Measurements from ENCODE around the gene PRKAR2B. TPM values are rescaled to one million over a fixed set of nuclear protein-coding genes. Genes with fewer than 3 reads are reported as not detected.
"Not testable (repeated sequence)": the region's sequence is repeated elsewhere in the genome, so short reads cannot be mapped to it uniquely, and the experiment has no call there.

Gene PRKAR2B
- total and polyA plus RNA-seq, 2 donors (not counting 1 experiment from before 2014, with no cell fraction given): 0.07 to 0.81 TPM

DNA sequence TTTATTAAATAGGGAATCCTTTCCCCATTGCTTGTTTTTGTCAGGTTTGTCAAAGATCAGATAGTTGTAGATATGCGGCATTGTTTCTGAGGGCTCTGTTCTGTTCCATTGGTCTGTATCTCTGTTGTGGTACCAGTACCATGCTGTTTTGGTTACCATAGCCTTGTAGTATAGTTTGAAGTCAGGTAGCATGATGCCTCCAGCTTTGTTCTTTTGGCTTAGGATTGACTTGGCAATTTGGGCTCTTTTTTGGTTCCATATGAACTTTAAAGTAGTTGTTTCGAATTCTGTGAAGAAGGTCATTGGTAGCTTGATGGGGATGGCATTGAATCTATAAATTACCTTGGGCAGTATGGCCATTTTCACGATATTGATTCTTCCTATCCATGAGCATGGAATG, 11.6 kb downstream of the PRKAR2B start:
- H3K27me3 ChIP-seq (replicated peaks in 1 of 4; ENCODE audit: control extremely low read depth in 1 of 4, control insufficient read depth in 3 of 4, insufficient read depth in 4 of 4, low read length in 3 of 4); DNase-seq; CTCF ChIA-PET; H3K4me3 ChIP-seq (ENCODE audit: control extremely low read depth in 1 of 5, extremely low read depth in 1 of 5, insufficient read depth in 1 of 5, low read depth in 2 of 5, low read length in 4 of 5); H3K27me3 Mint-ChIP-seq; H3K4me2 ChIP-seq (replicated peaks; ENCODE audit: low read depth, low read length, poor library complexity, severe bottlenecking); POLR2A ChIA-PET; ATAC-seq (ENCODE audit: low read depth); H3K27ac Mint-ChIP-seq; H3K9me3 Mint-ChIP-seq (ENCODE audit: insufficient read depth); H3K4me3 Mint-ChIP-seq; H2AFZ ChIP-seq (ENCODE audit: insufficient read depth, low read depth, low read length, poor library complexity, severe bottlenecking); H3K4me1 Mint-ChIP-seq; intact Hi-C loops (cut with micrococcal nuclease); H4K20me1 ChIP-seq (ENCODE audit: control insufficient read depth, insufficient read depth, low read length, poor library complexity, severe bottlenecking); H3K9me3 ChIP-seq (ENCODE audit: control extremely low read depth in 1 of 3, control insufficient read depth in 2 of 3, insufficient read depth in 1 of 3, low read length in 2 of 3); H3K27ac ChIP-seq (ENCODE audit: low read length in 2 of 2); H3K79me2 ChIP-seq (ENCODE audit: control insufficient read depth, insufficient read depth, low read length); H3K4me1 ChIP-seq (ENCODE audit: control insufficient read depth in 2 of 2, insufficient read depth in 2 of 2, low read length in 2 of 2); H3K9ac ChIP-seq (ENCODE audit: low read length); H3K36me3 ChIP-seq (replicated peaks in 1 of 2; ENCODE audit: control extremely low read depth in 1 of 2, control insufficient read depth in 1 of 2, extremely low read depth in 1 of 2, insufficient read depth in 2 of 2, low read length in 1 of 2): not testable (repeated sequence)
- 100% methylated on average over 1 of the region's 3 CpGs for WGBS (ENCODE audit: insufficient coverage)

DNA sequence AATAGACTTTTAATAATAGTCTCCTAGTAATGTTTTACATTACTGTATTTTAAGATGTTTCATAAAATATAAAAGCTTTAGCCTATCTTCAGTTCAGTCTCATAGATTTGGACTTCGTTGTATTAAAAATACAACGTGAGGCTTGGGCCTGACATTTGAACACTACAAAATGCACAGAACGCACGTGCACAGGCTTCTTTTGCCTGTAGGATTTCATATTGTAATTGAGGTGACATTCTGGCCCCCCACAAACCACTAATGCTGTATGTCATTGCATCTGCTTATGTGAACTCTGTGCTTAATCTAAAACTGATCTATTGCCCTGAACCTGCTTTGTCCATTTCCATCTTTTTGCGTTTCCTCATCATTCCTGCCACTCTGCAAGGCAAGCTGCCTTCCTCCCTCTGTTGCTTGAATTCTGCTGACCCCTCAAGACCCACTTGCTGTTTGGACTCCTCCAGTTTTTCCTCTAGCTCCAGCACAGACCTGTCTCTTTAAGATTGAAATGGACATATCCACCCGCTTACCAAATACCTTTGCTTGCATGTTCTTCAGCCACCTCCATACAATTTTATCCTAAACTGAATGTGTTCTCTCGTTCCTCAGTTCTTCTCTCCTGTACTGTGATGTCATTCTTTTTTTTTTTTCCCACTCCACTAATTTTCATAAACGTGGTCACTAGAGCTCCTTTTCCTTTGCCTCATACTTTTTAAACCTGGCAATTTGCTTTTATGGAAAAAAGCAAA, 12.4 kb downstream of the PRKAR2B start:
- H3K27ac Mint-ChIP-seq: no peak overlapping the region
- H3K27me3 Mint-ChIP-seq: peaks cover 7% of the 10 kb centered on the region
- Histone ChIP-seq H3K4me2 (replicated peaks; ENCODE audit: low read depth, low read length, poor library complexity, severe bottlenecking) (no peak overlapping the region), H3K4me1 (ENCODE audit: control insufficient read depth in 2 of 2, insufficient read depth in 2 of 2, low read length in 2 of 2) (no peaks in the 10 kb centered on the region), H2AFZ (ENCODE audit: insufficient read depth, low read depth, low read length, poor library complexity, severe bottlenecking) (no peak overlapping the region), H4K20me1 (ENCODE audit: control insufficient read depth, insufficient read depth, low read length, poor library complexity, severe bottlenecking) (no peaks in the 10 kb centered on the region), H3K79me2 (ENCODE audit: control insufficient read depth, insufficient read depth, low read length) (no peaks in the 10 kb centered on the region), H3K9ac (ENCODE audit: low read length) (no peak overlapping the region), H3K27ac (ENCODE audit: low read length in 2 of 2) (no peak overlapping the region), H3K36me3 (replicated peaks in 1 of 2; ENCODE audit: control extremely low read depth in 1 of 2, control insufficient read depth in 1 of 2, extremely low read depth in 1 of 2, insufficient read depth in 2 of 2, low read length in 1 of 2) (no peaks in the 10 kb centered on the region), H3K27me3 (replicated peaks in 1 of 4; ENCODE audit: control extremely low read depth in 1 of 4, control insufficient read depth in 3 of 4, insufficient read depth in 4 of 4, low read length in 3 of 4) (no peaks in the 10 kb centered on the region), H3K9me3 (ENCODE audit: control extremely low read depth in 1 of 3, control insufficient read depth in 2 of 3, insufficient read depth in 1 of 3, low read length in 2 of 3) (no peaks in the 10 kb centered on the region), H3K4me3 (ENCODE audit: control extremely low read depth in 1 of 5, extremely low read depth in 1 of 5, insufficient read depth in 1 of 5, low read depth in 2 of 5, low read length in 4 of 5) (no peak overlapping the region)
- DNase-seq (no peak), ATAC-seq (ENCODE audit: low read depth) (no peak)
- no peak overlapping the region for H3K4me3 Mint-ChIP-seq
- H3K4me1 Mint-ChIP-seq: no peaks in the 10 kb centered on the region
- WGBS (ENCODE audit: insufficient coverage): 100% methylated on average over 3 of the region's 8 CpGs
- peaks cover 2% of the 10 kb centered on the region for H3K9me3 Mint-ChIP-seq (ENCODE audit: insufficient read depth)
- CTCF ChIA-PET: interaction anchor here (0.7 kb wide), 1 partner anchor 19 kb away, joined by 3 read pairs; no protein-coding TSS in a partner anchor
- intact Hi-C loops (cut with micrococcal nuclease): no loop called here
- POLR2A ChIA-PET: no interaction called here
- no peak for TF ChIP-seq EZH2 (IDR thresholded peaks at IDR 0.05; ENCODE audit: borderline replicate concordance, insufficient read depth, low read depth, low read length, poor library complexity, severe bottlenecking)
- TF ChIP-seq, protein P1, sequence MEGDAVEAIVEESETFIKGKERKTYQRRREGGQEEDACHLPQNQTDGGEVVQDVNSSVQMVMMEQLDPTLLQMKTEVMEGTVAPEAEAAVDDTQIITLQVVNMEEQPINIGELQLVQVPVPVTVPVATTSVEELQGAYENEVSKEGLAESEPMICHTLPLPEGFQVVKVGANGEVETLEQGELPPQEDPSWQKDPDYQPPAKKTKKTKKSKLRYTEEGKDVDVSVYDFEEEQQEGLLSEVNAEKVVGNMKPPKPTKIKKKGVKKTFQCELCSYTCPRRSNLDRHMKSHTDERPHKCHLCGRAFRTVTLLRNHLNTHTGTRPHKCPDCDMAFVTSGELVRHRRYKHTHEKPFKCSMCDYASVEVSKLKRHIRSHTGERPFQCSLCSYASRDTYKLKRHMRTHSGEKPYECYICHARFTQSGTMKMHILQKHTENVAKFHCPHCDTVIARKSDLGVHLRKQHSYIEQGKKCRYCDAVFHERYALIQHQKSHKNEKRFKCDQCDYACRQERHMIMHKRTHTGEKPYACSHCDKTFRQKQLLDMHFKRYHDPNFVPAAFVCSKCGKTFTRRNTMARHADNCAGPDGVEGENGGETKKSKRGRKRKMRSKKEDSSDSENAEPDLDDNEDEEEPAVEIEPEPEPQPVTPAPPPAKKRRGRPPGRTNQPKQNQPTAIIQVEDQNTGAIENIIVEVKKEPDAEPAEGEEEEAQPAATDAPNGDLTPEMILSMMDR (IDR thresholded peaks at IDR 0.05): no peak
